HG03575 (cell line): Measurements from ENCODE around the gene UBAP2.
A peak's percentile ranks its signal among the peaks of the same experiment; 100 is the strongest.

Experiments used
- ATAC-seq: cut with Tn5 transposase; IDR thresholded peaks from one replicate; pipeline ENCODE4 v1.9.1; 2021; ENCODE audit not compliant: unreplicated experiment, insufficient number of reproducible peaks, low FRiP score; ENCODE audit errors: extremely low read depth

Gene UBAP2

GRCh38 chr9:34048727-34049629, at the start of gene UBAP2:
Gene UBAP2 (minus strand): TSS chr9:34048887. CDS start chr9:34017148, 31,739 bp downstream.
- ATAC-seq: peak; percentile 49

GRCh38 chr9:34098307-34098706, 49.6 kb upstream of the UBAP2 start:
- no peak for ATAC-seq

- ATAC-seq: no peak
These were observed 49.2 kb upstream of the UBAP2 start for GRCh38 chr9:34097865-34098264.

- ATAC-seq: no peak
These were observed 48.1 kb upstream of the UBAP2 start for GRCh38 chr9:34096751-34097150.

GRCh38 chr9:34093578-34093977, 44.9 kb upstream of the UBAP2 start:
- ATAC-seq: no peak

- ATAC-seq: no peak
These were observed 40.6 kb upstream of the UBAP2 start for GRCh38 chr9:34089311-34089710.

- no peak for ATAC-seq
These were observed 38.7 kb upstream of the UBAP2 start for GRCh38 chr9:34087370-34087769.

- ATAC-seq: no peak
These were observed 38.2 kb upstream of the UBAP2 start for GRCh38 chr9:34086864-34087263.

- ATAC-seq: no peak
These were observed 37.2 kb upstream of the UBAP2 start for GRCh38 chr9:34085581-34086500.

GRCh38 chr9:34084562-34084961, 35.9 kb upstream of the UBAP2 start:
- ATAC-seq: no peak

GRCh38 chr9:34079181-34079580, 30.5 kb upstream of the UBAP2 start:
- no peak for ATAC-seq

GRCh38 chr9:34072868-34073590, 24.3 kb upstream of the UBAP2 start:
- no peak for ATAC-seq

- no peak for ATAC-seq
These were observed 23.7 kb upstream of the UBAP2 start for GRCh38 chr9:34072410-34072809.

- no peak for ATAC-seq
These were observed 22.1 kb upstream of the UBAP2 start for GRCh38 chr9:34070606-34071324.

GRCh38 chr9:34069831-34070230, 21.1 kb upstream of the UBAP2 start:
- no peak for ATAC-seq

- ATAC-seq: no peak
These were observed 16.9 kb upstream of the UBAP2 start for GRCh38 chr9:34065541-34065940.

GRCh38 chr9:34059954-34060353, 11.3 kb upstream of the UBAP2 start:
- no peak for ATAC-seq

- no peak for ATAC-seq
These were observed 10.6 kb upstream of the UBAP2 start for GRCh38 chr9:34059281-34059680.
